GM12878 (cell line): Measurements from ENCODE around the gene COG1. TPM values are rescaled to one million over a fixed set of nuclear protein-coding genes. Genes with fewer than 3 reads are reported as not detected.

ENCODE experiments used
- ATAC-seq: fragments of 200-7000 bp; cut with Tn5 transposase; 3 replicates; pipeline ENCODE4 v1.9.1; 2020; ENCODE audit warnings: mild to moderate bottlenecking, moderate library complexity
- BruUV-seq: library from RNA; stranded (reverse); fragments of 400-500 nt; replicated peaks from 2 replicates; lab custom pipeline; 2021; lab: Mats Ljungman, UMichigan
- CTCF ChIA-PET: fragments of 300-600 bp; sonication (Branson Sonifier 250); formaldehyde crosslinking; extraction: SDS; loops from one replicate; lab custom pipeline; 2021; ENCODE audit warnings: inconsistent platforms; lab: Yijun Ruan, JAX
- POLR2A ChIA-PET: fragments of 350-600 bp; formaldehyde crosslinking; extraction: SDS; loops from one replicate; lab custom pipeline; 2021; ENCODE audit warnings: inconsistent platforms; lab: Charles Lee
- RAD21 ChIA-PET: fragments of 300-600 bp; sonication (Branson Sonifier 250); formaldehyde crosslinking; loops from one replicate; lab custom pipeline; 2023; ENCODE audit warnings: antibody characterized with exemption; ENCODE audit not compliant: unreplicated experiment; lab: Charles Lee
- SMC1A ChIA-PET: fragments of 300-600 bp; sonication (Branson Sonifier 250); formaldehyde crosslinking; loops from one replicate; lab custom pipeline; 2023; ENCODE audit not compliant: unreplicated experiment, uncharacterized antibody; lab: Charles Lee
- DNase-seq: peaks from one replicate; pipeline ENCODE4 v3.0.0-alpha.2; 2011; ENCODE audit warnings: low read depth, low spot score
- FAIRE-seq: peaks from 3 replicates; lab custom pipeline; 2011; peaks lifted over from hg19 to GRCh38; lab: Jason Lieb, UNC
- H2AFZ ChIP-seq: 2 replicates; pipeline ENCODE4 v1.6.0; 2011; ENCODE audit warnings: low read depth, low read length, control low read depth; ENCODE audit not compliant: control insufficient read depth
- H3K27ac ChIP-seq: 2 replicates; pipeline ENCODE4 v1.5.1; 2011; ENCODE audit warnings: control low read depth; ENCODE audit not compliant: control insufficient read depth, insufficient read depth
- H3K27me3 ChIP-seq, 2 experiments: replicated peaks in 1 of 2; 2 replicates each; pipeline versions ENCODE4 v1.6.0 to v1.6.1; 2011; ENCODE audit warnings: low read length in 1 of 2; ENCODE audit not compliant: control insufficient read depth in 2 of 2, insufficient read depth in 2 of 2
- H3K36me3 ChIP-seq, 2 experiments: 2 replicates each; pipeline ENCODE4 v1.5.1; 2011; ENCODE audit warnings: low read length in 1 of 2; ENCODE audit not compliant: control insufficient read depth in 2 of 2, insufficient read depth in 2 of 2
- H3K4me1 ChIP-seq: 2 replicates; pipeline ENCODE4 v1.6.1; 2011; ENCODE audit warnings: mild to moderate bottlenecking, low read length, moderate library complexity, mixed read lengths; ENCODE audit not compliant: control insufficient read depth, insufficient read depth
- H3K4me2 ChIP-seq: 2 replicates; pipeline ENCODE4 v1.6.0; 2011; ENCODE audit warnings: control low read depth; ENCODE audit not compliant: control insufficient read depth, insufficient read depth
- H3K4me3 ChIP-seq: fragments of 200-600 bp; sonication (generic); 2 replicates; pipeline ENCODE4 v1.5.1; 2016
- H3K79me2 ChIP-seq: 2 replicates; pipeline ENCODE4 v1.6.0; 2011; ENCODE audit warnings: low read length; ENCODE audit not compliant: control insufficient read depth, insufficient read depth
- H3K9ac ChIP-seq: 2 replicates; pipeline ENCODE4 v1.8.0; 2011; ENCODE audit warnings: low read length, control low read depth, mixed read lengths; ENCODE audit not compliant: control insufficient read depth, insufficient read depth
- H3K9me3 ChIP-seq: replicated peaks from 3 replicates; pipeline ENCODE4 v1.5.1; 2011; ENCODE audit warnings: mild to moderate bottlenecking, low read length; ENCODE audit not compliant: control insufficient read depth, insufficient read depth
- H4K20me1 ChIP-seq: 2 replicates; pipeline ENCODE4 v1.6.0; 2011; ENCODE audit not compliant: control insufficient read depth, insufficient read depth
- BCLAF1 ChIP-seq: fragments of 450-650 bp; IDR thresholded peaks from 2 replicates; pipeline ENCODE4 v1.6.1; 2017; ENCODE audit warnings: antibody characterized with exemption, mild to moderate bottlenecking, moderate library complexity
- BHLHE40 ChIP-seq, 2 experiments: fragments of 450-650 bp in 1 of 2; IDR thresholded peaks; 2 replicates each; pipeline ENCODE4 v1.6.1; 2011 to 2017; ENCODE audit warnings: low read depth in 2 of 2, borderline replicate concordance in 1 of 2, improper control_type of control experiment in 1 of 2, low read length in 1 of 2, mild to moderate bottlenecking in 1 of 2
- CTCF ChIP-seq, 3 experiments: IDR thresholded peaks in 2 of 3; conservative IDR thresholded peaks in 1 of 3; 2 replicates each; pipeline ENCODE4 v1.5.1; 2011; ENCODE audit warnings: low read depth in 3 of 3, low read length in 3 of 3, mild to moderate bottlenecking in 3 of 3, control low read depth in 2 of 3, moderate library complexity in 2 of 3, inconsistent platforms in 1 of 3, mixed read lengths in 1 of 3; ENCODE audit not compliant: control insufficient read depth in 2 of 3, insufficient read depth in 1 of 3; ENCODE audit errors: extremely low read depth in 1 of 3
- EGR1 ChIP-seq, 2 experiments: IDR thresholded peaks; 1 replicate in 1 of 2; 2 replicates in 1 of 2; pipeline ENCODE4 v1.6.1; 2011 to 2012; ENCODE audit warnings: low read depth in 2 of 2, low read length in 2 of 2, borderline replicate concordance in 1 of 2, mild to moderate bottlenecking in 1 of 2, moderate library complexity in 1 of 2
- HDAC2 ChIP-seq: fragments of 200-600 bp; sonication (generic); IDR thresholded peaks from 2 replicates; pipeline ENCODE4 v1.6.1; 2017
- PBX3 ChIP-seq: IDR thresholded peaks from 2 replicates; pipeline ENCODE4 v1.6.1; 2011; ENCODE audit warnings: mild to moderate bottlenecking, low read depth, low read length, moderate library complexity; ENCODE audit not compliant: insufficient replicate concordance
- PML ChIP-seq: IDR thresholded peaks from 2 replicates; pipeline ENCODE4 v1.6.1; 2012; ENCODE audit warnings: low read length, inconsistent platforms
- RAD21 ChIP-seq: IDR thresholded peaks from 2 replicates; pipeline ENCODE4 v1.6.1; 2011; ENCODE audit warnings: mild to moderate bottlenecking, low read depth, low read length, moderate library complexity; ENCODE audit not compliant: insufficient read depth
- RAD51 ChIP-seq: fragments of 450-650 bp; IDR thresholded peaks from 2 replicates; pipeline ENCODE4 v1.6.1; 2016; ENCODE audit warnings: moderate library complexity, mild to moderate bottlenecking, inconsistent platforms
- SMARCA5 ChIP-seq: fragments of 450-650 bp; IDR thresholded peaks from 2 replicates; pipeline ENCODE4 v1.6.1; 2017; ENCODE audit warnings: mild to moderate bottlenecking
- SMC3 ChIP-seq: IDR thresholded peaks from 2 replicates; pipeline ENCODE4 v1.6.1; 2011; ENCODE audit warnings: low read length, improper control_type of control experiment, borderline replicate concordance
- SP1 ChIP-seq: IDR thresholded peaks from one replicate; pipeline ENCODE4 v1.6.1; 2011; ENCODE audit warnings: low read depth, low read length
- STAT1 ChIP-seq: fragments of 450-650 bp; conservative IDR thresholded peaks from 2 replicates; pipeline ENCODE4 v1.6.1; 2014; ENCODE audit warnings: antibody characterized with exemption, mild to moderate bottlenecking
- USF2 ChIP-seq: IDR thresholded peaks from 2 replicates; pipeline ENCODE4 v1.6.1; 2011; ENCODE audit warnings: low read depth, low read length, improper control_type of control experiment, borderline replicate concordance
- WGBS: methylation state at CpG from one replicate; pipeline ENCODE4 v1.1.6; 2016; ENCODE audit warnings: low lambda C conversion rate; ENCODE audit not compliant: insufficient replicate concordance, insufficient coverage; ENCODE audit errors: missing lambda C conversion rate; 5-methylcytosine and 5-hydroxymethylcytosine counted together
- in situ Hi-C: fragments of 300-500 bp; cut with MboI; formaldehyde crosslinking; loops from 9 replicates; pipeline ENCODE4 v1.14.3; 2018; ENCODE audit warnings: mixed read lengths
- intact Hi-C: fragments of 100-400 bp; cut with micrococcal nuclease; formaldehyde crosslinking; loops from one replicate; pipeline ENCODE4 v1.14.2; 2022; ENCODE audit not compliant: unreplicated experiment
- polyA plus RNA-seq, 11 experiments: library from polyadenylated mRNA; depleted of rRNA in 4 of 11; unstranded in 6 of 11; stranded (reverse) in 5 of 11; fragments of >200 nt; fragmentation: Nextera tagmentation in 4 of 11; fragmentation: Illumina TruSeq in 1 of 11; extraction: Ambion mirVana in 4 of 11; extraction: Trizol in 1 of 11; gene quantifications; 1 replicate in 1 of 11; 2 replicates in 10 of 11; pipeline versions ENCODE4 v1.2.1 to v1.2.3, GENCODE V29; 2011 to 2016; ENCODE audit warnings: inconsistent platforms in 2 of 11, missing spikeins in 2 of 11, low read depth in 1 of 11
- total RNA-seq, 4 experiments: library from RNA; depleted of rRNA in 3 of 4; stranded (reverse); fragments of >200 nt in 3 of 4; fragmentation: Illumina TruSeq in 1 of 4; extraction: Trizol in 1 of 4; gene quantifications; 2 replicates each; pipeline versions ENCODE4 v1.2.1 to v1.2.3, GENCODE V29; 2013 to 2021

Gene COG1
- total and polyA plus RNA-seq, 10 of the 15 experiments (the other 5 are each of a cell fraction or from before 2014, with no cell fraction given), result 10.5 to 24.1 (median 18.1) TPM

- TF ChIP-seq PBX3 (no peak), SMARCA5 (no peak), PML (no peak), EGR1 (IDR thresholded peaks at IDR 0.05; ENCODE audit: borderline replicate concordance in 1 of 2, low read depth in 2 of 2, low read length in 2 of 2) (no peak), HDAC2 (no peak), SP1 (no peak)
These were observed 4.8 kb upstream of the COG1 start (continued) for GRCh38 chr17:73188011-73188410.

GRCh38 chr17:73189417-73190099 is 3.3 kb upstream of the COG1 start:
- ATAC-seq (0 out of 3 replicates have a peak, but pooled peaks have one; percentile 9), FAIRE-seq (no peak), DNase-seq (no peak)
- BruUV-seq, result no TSS peak
- in situ Hi-C loops (loop anchor here (5.0 kb wide), 2 partner anchors 202 to 462 kb away; no protein-coding TSS in a partner anchor), intact Hi-C loops (loop anchor here (1.0 to 5.0 kb wide), 6 partner anchors 63 to 629 kb away; partner anchors contain the start of gene CDC42EP4)
- Histone ChIP-seq H3K79me2 (peaks cover 14% of the 10 kb centered on the region), H3K36me3 (no peaks in the 10 kb centered on the region), H3K27ac (no peak overlapping the region), H3K4me2 (no peak overlapping the region), H2AFZ (no peak overlapping the region), H3K27me3 (no peaks in the 10 kb centered on the region), H3K9ac (no peak overlapping the region), H3K9me3 (no peaks in the 10 kb centered on the region), H4K20me1 (no peaks in the 10 kb centered on the region), H3K4me1 (no peaks in the 10 kb centered on the region), H3K4me3 (no peak overlapping the region)
- SMC1A ChIA-PET, result interaction anchor here (0.7 to 9.2 kb wide), 16 partner anchors 9 to 632 kb away, joined by 3 to 134 read pairs (median 6); a partner anchor contains a TSS
- 94% methylated on average over 6 of the region's 6 CpGs for WGBS
- POLR2A ChIA-PET, result interaction anchor here (1.3 to 4.0 kb wide), 2 partner anchors 27 to 42 kb away, joined by 3 to 25 read pairs; a partner anchor contains a TSS
- RAD21 ChIA-PET, result interaction anchor here (0.9 to 6.2 kb wide), 14 partner anchors 13 to 632 kb away, joined by 3 to 137 read pairs (median 5); no protein-coding TSS in a partner anchor
- CTCF ChIA-PET, result interaction anchor here (0.6 to 14.4 kb wide), 28 partner anchors 10 to 675 kb away, joined by 3 to 219 read pairs (median 4); partner anchors contain the start of gene SSTR2
- TF ChIP-seq STAT1 (no peak), RAD21 (peak; percentile 84), USF2 (peak; percentile 11; the same call in 1 of the 2 replicates), BCLAF1 (no peak), BHLHE40 (IDR thresholded peaks at IDR 0.05; ENCODE audit: borderline replicate concordance in 1 of 2, low read depth in 2 of 2, low read length in 1 of 2) (peak; percentile 38 to 63; a peak in 3 of 4 replicates), SMC3 (peak; percentile 68), CTCF (IDR thresholded peaks at IDR 0.05 in 2 of 3, conservative IDR thresholded peaks at IDR 0.05 in 1 of 3; ENCODE audit: control insufficient read depth in 2 of 3, extremely low read depth in 1 of 3, insufficient read depth in 1 of 3, low read depth in 3 of 3, low read length in 3 of 3) (peak; percentile 48 to 80 (median 74); a peak in 5 of 6 replicates), RAD51 (peak; percentile 67)
